ENCODE data around the gene CLHC1. TPM values are rescaled to one million over a fixed set of nuclear protein-coding genes. Genes with fewer than 3 reads are reported as not detected.
A peak's percentile ranks its signal among the peaks of the same experiment; 100 is the strongest.
"Not testable (repeated sequence)": the region's sequence is repeated elsewhere in the genome, so short reads cannot be mapped to it uniquely, and the experiment has no call there.

Gene CLHC1
- polyA plus RNA-seq, 3 donors, result 16.6 to 33.0 (median 30.4) TPM

DNA sequence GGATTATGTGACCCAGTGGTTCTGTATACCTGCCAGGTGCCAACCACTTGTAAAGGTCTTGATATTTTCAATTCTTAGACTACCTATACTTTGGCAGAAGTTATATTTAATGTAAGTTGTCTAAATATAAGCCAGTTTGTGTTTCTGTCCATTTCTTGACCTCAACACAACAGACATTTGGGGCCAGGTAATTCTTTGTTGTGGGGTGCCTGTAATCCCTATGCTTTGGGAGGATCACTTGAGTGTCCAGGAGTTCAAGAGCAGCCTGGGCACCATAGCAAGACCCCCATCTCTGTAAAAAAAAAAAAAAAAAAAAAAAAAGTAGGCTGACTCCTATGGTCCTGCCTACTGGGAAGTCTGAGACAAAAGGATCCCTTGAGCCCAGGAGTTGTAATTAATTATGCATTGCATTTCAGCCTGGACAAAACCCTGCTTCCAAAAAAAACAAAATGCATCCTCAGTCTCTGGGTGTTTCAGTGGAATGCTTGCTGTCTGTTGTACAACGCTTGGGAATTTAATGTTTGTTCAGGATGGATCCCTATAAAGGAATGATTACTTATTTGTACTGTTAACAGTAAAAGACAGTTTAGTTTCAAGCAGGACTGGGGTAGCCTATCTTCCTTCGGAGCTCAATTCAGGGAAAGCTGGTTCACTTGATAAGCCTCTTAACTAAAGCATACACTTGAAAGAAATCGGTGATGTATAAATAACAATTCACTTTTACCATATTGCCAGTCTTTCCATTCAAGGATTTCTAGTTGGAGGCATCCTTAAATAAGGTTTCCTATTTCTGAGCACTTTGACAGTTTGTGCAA is 3.8 kb upstream of the CLHC1 start:
- DNase-seq, result no peak

DNA sequence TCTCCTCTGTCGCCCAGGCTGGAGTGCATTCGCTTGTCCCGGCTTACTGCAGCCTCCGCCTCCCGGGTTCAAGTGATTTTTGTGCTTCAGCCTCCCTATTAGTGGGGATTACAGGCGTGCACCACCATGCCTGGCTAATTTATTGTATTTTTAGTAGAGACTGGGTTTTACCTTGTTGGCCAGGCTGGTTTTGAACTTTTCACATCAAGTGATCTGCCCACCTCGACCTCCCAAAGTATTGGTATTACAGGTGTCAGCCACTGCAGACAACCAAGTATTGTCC is 1.5 kb upstream of the CLHC1 start:
- no peak for DNase-seq

DNA sequence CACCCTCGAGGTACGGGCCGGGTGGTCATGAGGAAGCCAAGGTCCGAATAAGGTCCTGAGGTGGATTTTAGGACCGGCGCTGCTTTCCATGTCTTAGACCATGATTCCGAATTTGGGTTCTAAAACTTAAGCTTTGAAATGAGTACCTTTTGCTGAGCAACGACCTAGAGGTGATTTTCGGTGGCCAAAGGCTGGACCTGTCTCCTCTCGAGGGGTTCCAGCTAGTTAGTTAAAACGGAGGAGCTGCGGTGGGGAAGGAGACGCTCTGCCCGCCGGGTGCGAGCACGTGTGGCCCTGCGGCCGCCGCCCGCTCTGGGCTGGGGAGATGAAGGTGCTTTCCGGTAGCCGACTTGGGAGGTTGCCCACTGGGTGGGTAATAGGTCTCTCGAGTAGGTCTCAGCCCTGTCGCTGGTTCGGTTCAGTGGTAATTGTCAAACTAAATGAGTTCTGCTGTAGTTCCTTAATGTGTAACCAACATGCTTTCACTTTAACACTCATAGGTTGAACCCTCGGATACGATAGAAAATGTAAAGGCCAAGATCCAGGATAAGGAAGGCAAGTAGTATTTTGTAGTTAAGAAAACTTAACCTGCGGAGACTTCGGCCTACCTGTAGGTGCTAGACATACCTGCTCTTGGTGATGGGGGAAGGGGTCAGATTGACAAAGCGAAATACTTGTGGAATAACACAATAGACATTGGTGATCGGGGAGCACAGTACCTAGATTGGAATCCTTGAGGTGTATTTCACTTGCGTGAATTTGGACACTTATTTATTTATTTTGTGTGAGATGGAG is 967 bp upstream of the CLHC1 start:
- peak; percentile 5 for DNase-seq

DNA sequence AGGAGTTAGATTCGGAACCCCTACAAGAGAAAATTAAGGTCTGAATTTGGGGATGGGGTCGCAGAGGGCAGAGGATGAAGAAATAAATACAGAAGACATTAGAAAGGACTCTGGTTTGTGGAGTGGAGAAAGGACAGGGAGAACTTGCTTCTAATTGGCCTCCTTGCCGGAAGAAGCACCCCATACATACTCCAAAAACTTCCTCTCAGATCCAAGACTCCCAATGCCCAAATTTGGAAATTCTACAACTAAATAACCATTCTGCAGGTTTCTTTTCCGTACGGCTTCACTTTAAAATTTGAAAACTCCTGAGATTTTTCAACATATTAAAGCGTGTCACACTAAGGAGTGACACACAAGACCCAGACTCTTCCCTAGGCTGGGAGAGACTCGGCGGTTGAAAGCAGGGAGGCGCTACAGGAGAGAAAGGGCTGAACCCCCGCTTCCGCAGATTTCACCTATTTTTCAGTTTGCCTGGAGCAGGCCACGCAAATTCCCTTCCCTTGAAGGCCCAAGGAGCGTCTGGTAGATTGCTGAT is 478 bp downstream of the CLHC1 start:
- peak; percentile 1 for DNase-seq

DNA sequence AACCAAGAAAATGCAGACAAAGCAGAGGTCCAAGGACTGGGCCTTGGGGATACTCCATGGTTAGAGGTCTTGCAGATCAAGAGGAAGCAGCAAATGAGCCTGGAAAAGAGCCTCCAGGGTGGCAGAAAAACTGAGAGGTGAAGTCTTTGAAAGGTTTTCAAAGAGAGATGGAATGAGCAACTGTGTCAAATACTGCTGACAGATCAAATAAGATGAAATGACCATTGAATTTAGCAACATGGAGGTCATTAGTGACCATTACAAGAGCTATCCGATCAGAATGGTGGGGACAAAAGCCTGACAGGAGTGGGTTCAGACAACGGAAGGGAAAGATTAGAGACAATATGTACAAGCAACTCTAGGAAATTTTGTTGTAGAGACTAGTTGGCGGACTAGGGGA is 1.5 kb downstream of the CLHC1 start:
- DNase-seq, result no peak

DNA sequence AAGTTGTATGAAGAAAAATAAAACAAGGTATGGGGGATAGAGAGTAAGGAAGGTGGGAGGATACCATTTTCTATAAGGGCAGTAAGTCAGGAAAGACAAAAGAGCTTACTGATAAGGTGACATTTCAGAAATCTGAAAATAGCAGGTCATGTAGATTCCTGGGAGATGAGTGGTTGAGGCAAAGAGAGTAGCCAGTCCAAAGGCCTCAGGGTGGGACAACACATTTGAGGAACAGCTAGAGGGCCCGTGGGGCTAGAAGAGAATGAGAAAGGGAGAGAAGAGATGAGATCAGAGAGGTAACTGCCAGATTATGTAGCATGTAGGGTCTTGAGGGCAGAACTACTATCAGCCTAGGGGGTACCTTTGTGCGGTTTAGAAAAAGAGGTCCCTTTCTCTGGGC is 2.9 kb downstream of the CLHC1 start:
- DNase-seq, result no peak

DNA sequence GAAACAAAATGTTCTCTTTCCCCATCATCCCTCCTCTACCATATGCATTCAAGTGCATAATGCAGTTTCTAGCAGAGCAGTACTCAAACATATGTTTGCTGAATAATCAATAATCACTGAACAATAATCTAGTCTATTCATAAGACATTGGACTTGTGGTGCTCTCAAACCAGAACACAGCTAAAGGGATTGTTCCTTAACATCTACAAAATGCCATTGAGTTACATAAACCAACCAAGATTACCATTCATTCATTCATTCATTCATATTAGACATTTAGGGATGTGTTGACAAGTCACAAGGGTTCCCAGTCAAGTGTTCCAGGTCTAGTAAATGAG is 3.9 kb downstream of the CLHC1 start:
- no peak for DNase-seq

DNA sequence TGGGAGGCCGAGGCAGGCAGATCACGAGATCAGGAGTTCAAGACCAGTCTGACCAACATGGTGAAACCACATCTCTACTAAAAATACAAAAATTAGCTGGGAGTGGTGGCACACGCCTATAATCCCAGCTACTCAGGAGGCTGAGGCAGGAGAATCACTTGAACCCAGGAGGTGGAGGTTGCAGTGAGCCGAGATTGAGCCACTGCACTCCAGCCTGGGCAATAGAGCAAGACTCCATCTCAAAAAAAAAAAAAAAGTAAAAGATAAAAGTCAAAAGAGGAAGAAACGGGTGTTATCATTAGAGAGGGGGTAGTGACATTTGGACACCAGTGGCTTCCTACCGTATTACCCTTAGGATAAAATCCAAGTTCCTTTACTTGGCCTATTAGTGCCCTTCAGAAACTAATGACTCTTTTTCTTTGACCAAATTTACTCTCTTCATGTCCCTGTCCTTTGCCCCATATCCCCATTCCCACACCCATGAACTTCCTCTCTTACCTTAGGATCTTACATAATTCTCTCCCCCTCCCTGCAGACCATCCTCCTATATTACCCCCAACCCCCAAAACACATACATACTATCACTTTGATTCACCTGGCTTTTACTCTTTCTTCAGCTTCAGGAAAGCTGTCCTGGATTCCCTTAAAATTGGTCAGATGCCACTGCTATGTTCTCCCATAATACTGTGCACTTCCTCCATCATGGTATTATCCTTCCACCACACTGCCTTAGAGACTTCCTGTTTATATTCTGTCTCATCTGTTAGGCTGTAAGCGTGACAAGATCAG is 4.5 kb downstream of the CLHC1 start:
- not testable (repeated sequence) for DNase-seq

DNA sequence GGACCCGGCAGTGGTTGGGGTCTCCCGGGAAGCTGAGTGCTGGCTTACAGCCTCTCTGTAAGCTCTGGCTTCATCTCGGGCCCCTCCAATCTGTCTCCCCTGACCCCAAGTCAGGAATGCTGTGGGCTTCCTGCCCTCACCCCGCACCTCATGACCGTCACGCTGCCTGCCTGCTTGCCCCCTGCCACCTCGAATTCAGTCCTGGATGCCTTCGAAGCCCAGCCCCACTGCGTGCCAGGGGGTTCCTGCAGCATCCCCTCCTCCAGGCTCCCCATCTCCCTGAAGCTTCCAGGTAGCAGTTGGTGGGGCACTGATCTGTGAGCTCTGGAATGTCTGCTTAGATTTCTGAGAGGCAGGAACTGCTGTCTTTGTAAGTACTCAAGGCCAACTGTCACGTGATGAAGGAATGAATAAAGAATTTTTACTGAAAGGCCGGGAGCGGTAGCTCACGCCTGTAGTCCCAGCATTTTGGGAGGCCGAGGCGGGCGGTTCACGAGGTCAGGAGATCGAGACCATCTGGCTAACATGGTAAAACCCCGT is 6.5 kb downstream of the CLHC1 start:
- no peak for DNase-seq

DNA sequence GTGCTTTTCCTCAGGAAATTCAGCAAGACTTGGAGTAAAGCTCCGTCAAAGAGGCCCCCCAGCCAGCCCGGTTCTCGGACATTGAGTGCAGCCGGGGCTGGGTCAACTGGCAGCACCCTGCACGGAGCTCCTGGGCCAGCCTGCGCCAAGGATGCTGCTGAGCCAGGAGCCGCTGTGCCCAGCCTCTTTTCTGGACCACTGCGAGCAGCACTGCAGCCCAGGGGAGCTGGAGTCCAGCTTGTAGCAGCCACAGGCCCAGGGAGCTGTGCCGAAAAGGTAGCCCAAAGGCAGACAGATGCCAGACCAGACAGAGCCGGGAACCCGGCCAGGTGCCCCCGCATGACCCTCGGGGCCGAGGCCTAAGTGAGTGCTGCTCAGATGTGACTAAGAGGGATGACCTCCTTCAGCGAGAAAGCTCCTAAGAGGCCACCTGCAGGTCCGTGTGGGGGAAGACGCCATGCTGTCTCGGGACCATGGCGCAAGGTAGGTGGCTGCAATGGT is 7.3 kb downstream of the CLHC1 start:
- no peak for DNase-seq

DNA sequence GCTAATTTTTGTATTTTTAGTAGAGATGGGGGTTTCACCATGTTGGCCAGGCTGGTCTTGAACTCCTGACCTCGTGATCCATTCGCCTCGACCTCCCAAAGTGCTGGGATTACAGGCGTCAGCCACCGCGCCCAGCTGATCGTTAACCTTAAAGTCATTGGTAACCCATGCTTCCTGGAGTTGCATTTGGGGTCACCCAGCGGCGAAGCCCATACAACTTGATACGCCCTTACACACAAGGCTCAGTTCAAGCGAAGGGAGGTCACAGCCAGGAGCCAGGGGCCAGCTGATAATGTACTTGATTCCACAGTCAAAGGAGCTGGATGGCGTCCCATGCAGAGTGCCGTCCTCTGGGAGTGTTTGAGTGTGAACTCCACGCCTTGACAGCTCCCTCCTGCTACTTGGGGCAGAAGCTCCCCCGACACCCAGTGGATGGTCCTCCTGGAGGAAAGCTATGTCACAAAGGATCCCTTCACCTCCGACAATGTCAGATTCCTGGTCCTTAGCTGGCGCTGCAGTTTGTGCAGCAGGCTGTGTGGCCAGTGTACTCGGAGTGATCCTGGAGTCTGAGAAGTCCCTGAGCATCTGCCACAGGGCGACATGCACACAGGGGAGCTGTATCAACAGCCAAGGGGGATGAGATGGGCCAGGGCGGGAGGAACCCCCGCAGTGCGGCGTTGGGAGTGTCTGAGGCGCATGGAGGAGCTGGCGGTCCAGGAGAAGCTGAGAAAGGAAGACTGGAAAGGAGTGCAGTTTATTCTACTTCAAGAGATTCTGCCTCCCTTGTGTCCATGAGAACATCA is 7.9 kb downstream of the CLHC1 start:
- DNase-seq, result no peak

DNA sequence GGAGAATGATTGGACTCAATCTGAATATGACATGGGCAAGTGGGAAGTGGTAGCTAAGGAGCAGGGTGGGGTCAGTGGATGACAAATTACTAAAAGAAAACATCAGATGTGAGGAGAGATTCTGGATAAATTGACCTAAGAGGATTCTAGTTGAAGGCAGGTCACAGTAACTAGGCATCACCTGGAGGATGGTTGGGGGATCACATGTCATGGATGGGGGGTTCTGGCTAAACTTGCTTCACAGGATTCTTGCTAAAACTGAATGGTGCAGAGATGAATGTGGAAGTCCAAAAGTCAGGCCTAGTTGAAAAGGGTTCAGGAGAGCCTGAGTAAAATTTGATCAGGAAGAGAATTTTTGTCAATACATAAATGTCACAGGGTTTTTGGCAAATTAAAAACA is 18.3 kb downstream of the CLHC1 start:
- no peak for DNase-seq

DNA sequence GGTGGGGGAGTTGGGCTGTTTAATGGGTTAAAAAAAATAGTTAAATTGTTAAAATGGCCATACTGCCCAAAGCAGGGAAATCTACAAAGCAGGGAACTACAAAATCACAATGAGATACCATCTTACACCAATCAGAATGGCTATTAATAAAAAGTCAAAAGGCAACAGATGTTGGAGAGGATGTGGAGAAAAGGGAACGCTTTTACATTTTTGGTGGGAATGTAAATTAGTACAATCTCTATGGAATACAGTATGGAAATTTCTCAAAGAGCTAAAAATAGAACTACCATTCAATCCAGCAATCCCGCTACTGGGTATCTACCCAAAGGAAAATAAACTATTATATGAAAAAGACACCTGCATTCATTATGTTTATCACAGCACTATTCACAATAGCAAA is 27.1 kb downstream of the CLHC1 start:
- no peak for DNase-seq

DNA sequence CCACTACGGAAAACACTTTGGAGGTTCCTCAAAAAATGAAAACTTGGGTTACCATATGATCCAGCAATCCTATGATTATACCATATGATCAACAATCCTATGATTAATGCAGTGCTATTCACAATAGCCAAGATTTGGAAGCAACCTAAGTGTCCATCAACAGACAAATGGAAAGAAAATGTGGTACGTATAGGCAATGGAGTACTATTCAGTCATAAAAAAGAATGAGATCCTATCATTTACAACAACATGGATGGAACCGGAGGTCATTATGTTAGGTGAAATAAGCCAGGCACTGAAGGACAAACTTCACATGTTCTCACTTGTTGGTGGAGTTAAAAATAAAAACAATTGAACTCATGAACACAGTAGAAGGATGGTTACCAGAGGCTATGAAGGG is 27.6 kb downstream of the CLHC1 start:
- DNase-seq, result no peak

DNA sequence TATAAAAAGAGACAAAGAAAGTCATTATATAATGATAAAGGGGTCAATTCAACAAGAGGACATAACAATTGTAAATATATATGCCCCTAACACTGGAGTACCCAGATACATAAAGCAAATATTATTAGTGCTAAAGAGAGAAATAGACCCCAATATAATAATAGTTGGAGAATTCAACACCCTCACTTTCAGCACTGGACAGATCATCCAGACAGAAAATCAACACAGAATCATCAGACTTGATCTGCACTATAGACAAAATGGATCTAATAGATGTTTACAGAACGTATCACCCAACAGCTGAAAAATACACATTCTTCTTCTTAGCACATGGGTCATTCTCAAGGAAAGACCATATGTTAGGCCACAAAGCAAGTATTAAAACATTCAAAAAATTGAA is 31.7 kb downstream of the CLHC1 start:
- no peak for DNase-seq

DNA sequence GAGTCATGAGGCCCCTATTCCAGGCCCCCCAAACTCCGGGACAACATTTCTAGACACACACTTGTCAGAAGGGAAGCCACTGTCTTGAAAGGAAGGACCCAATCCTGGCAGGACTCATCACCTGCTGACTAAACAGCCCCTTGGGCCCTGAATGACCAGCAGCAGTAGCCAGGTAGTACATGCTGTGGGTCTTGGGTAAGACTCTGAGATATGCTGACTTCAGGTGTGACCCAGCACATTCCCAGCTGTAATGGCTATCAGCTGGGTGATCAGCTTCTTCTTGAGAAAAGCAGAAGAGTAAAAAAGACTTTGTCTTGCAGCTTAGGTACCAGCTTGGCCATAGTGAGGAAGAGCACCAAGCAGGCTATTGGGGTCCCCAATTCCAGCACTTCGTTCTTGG is 35.6 kb downstream of the CLHC1 start:
- DNase-seq, result no peak

DNA sequence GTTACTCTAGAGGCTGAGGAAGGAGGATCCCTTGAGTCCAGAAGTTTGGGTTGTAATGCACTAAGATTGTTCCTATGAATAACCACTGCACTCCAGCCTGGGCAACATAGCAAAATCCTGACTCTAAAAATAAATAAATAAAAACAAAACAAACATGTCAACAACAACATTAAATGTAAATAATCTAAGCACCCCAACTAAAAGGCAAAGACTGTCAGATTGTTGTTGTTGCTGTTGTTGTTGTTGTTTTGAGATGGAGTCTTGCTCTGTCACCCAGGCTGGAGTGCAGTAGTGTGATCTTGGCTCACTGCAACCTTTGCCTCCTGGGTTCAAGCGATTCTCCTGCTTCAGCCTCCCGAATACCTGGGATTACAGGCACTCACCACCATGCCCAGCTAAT is 40.2 kb downstream of the CLHC1 start:
- not testable (repeated sequence) for DNase-seq

DNA sequence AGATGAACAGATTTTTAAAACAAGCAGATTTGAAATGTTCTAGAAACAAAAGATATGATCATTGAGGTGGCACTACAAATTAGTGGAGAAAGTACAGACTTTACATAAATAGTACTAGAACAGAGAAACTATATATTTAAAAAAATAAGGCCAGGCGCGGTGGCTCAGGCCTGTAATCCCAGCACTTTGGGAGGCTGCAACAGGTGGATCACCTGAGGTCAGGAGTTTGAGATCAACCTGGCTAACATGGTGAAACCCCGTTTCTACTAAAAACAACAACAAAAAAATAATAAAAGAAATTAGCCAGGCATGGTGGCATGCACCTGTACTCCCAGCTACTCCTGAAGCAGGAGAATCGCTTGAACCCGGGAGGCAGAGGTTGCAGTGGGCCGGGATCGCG is 45.3 kb downstream of the CLHC1 start:
- DNase-seq, result not testable (repeated sequence)

DNA sequence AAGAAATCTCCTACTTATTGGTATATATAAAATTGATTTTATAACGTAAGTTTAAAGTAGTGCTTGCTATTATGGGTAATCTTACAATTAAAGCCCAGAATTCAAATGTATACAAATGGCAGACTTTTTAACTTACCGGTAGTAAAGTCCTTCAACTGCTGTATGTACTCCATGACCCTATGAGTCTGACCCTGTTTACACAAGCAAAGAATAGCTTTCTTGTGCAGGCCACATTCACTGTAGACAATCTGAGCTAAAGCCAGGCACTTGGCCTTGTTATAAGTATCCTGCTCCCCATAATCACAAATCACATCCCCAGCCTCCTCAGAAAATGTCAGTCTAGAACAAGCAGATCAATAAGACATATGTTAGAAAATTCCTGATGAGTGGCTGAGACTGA is 51.7 kb downstream of the CLHC1 start:
- DNase-seq, result no peak

DNA sequence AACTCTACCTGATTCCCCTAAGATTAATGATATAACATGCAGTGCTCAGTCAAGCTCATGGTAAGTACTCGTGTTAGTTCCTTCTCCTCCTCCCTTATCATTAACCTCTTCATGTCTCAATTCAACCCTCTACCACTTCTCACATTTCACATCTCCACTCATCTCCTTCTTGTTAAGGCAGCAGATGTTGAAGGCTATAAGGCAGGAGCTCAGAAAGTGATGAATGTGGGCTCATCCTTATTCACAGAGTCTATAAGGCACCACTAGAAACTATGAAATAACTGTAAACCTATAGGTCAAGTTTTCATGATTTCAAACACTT is 56.0 kb downstream of the CLHC1 start:
- no peak for DNase-seq

All from renal pelvis (tissue), 4 donors.